ENCODE measurements around the gene FAAP20. TPM values are rescaled to one million over a fixed set of nuclear protein-coding genes. Genes with fewer than 3 reads are reported as not detected.

FAAP20 gene
- total RNA-seq, 2 donors from 2014 or later, result 19.8 to 23.6 TPM

- Histone ChIP-seq H3K4me3 (no peak overlapping the region), H3K4me1 (peaks cover 42% of the 10 kb centered on the region), H3K27me3 (no peaks in the 10 kb centered on the region), H3K27ac (peak overlapping the region; percentile 70 to 85 (median 78)), H3K9me3 (no peaks in the 10 kb centered on the region), H3K36me3 (replicated peaks in 1 of 2; ENCODE audit: insufficient read depth in 1 of 2, low read depth in 2 of 2) (no peaks in the 10 kb centered on the region)
- WGBS, 2 donors, result 75 to 86% methylated on average over 9 to 11 of the region's 16 CpGs
- intact Hi-C loops (cut with DNase I), result no loop called here
- DNase-seq (no peak), ATAC-seq (no peak)
- TF ChIP-seq, protein P1, sequence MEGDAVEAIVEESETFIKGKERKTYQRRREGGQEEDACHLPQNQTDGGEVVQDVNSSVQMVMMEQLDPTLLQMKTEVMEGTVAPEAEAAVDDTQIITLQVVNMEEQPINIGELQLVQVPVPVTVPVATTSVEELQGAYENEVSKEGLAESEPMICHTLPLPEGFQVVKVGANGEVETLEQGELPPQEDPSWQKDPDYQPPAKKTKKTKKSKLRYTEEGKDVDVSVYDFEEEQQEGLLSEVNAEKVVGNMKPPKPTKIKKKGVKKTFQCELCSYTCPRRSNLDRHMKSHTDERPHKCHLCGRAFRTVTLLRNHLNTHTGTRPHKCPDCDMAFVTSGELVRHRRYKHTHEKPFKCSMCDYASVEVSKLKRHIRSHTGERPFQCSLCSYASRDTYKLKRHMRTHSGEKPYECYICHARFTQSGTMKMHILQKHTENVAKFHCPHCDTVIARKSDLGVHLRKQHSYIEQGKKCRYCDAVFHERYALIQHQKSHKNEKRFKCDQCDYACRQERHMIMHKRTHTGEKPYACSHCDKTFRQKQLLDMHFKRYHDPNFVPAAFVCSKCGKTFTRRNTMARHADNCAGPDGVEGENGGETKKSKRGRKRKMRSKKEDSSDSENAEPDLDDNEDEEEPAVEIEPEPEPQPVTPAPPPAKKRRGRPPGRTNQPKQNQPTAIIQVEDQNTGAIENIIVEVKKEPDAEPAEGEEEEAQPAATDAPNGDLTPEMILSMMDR (IDR thresholded peaks at IDR 0.05), result no peak
- TF ChIP-seq POLR2A (IDR thresholded peaks at IDR 0.05), result no peak
These were observed 12.4 kb upstream of the FAAP20 start for GRCh38 chr1:2206813-2207487.

DNA sequence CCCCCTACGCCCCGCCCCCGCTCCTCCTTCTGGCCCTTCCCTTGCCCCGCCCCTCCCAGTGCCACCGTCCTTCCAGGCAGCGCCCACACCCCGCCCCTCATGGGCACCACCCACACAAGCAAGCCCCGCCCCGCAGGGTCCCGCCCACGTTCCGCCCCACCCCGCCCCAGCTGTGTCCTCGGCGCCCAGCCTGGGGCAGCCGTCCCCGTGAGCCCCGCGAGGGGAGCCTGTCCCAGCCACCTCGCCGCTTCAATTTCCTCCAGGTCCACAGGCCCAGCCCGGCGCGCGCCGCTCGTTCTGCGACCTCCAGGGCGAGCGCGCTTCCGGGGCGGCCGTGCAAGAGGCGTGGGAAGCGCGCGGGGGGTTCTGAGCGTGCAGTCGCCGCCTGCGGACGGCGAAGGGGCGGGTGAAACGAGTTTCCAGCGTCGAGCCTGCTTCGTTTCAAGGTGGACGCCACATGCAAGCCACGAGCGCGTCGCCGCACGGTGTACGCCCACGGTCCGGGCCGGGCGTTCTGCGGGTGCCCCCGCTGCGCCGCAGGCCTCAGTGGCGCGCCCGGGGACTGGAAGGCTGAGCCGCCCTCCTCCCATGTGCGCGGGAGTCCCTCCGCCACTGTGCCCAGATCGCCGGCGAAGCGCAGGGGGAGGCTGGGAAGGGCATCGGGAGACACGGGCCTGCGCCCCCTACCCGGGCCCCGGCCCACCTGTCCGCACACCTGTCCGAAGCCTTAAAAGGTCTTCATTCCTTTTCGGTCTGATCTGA, 10.8 kb upstream of the FAAP20 start:
- WGBS, 2 donors, result 20 to 71% methylated on average over 4 to 56 of the region's 84 CpGs
- Histone ChIP-seq H3K27me3 (no peaks in the 10 kb centered on the region), H3K4me3 (peak overlapping the region in 1 of 2 donors; percentile 41), H3K36me3 (replicated peaks in 1 of 2; ENCODE audit: insufficient read depth in 1 of 2, low read depth in 2 of 2) (no peaks in the 10 kb centered on the region), H3K9me3 (no peaks in the 10 kb centered on the region), H3K27ac (peak overlapping the region; percentile 30 to 73 (median 70)), H3K4me1 (peaks cover 46% of the 10 kb centered on the region)
- DNase-seq, result peak; percentile 97 to 99 (median 98)
- TF ChIP-seq, protein P1 (IDR thresholded peaks at IDR 0.05), result peak in 1 of 7 experiments; percentile 10
- TF ChIP-seq POLR2A (IDR thresholded peaks at IDR 0.05), result peak; percentile 22 to 54 (median 45)
- peak; percentile 83 for ATAC-seq
- intact Hi-C loops (cut with DNase I), result no loop called here

- DNase-seq, result peak in 3 of 4 donors; percentile 60 to 61 (median 61)
- Histone ChIP-seq H3K4me3 (no peak overlapping the region), H3K27me3 (no peaks in the 10 kb centered on the region), H3K4me1 (peaks cover 54% of the 10 kb centered on the region), H3K27ac (peak overlapping the region; percentile 34 to 78 (median 58)), H3K9me3 (no peaks in the 10 kb centered on the region), H3K36me3 (replicated peaks in 1 of 2; ENCODE audit: insufficient read depth in 1 of 2, low read depth in 2 of 2) (no peaks in the 10 kb centered on the region)
- intact Hi-C loops (cut with DNase I), result loop anchor here (5.0 kb wide), 1 partner anchor 113 kb away; no protein-coding TSS in a partner anchor
- peak; percentile 40 for ATAC-seq
- TF ChIP-seq POLR2A (IDR thresholded peaks at IDR 0.05), result peak in 2 of 3 donors; percentile 31 to 42
- TF ChIP-seq, protein P1 (IDR thresholded peaks at IDR 0.05), result no peak
- WGBS, 2 donors, result 3 to 4% methylated on average over 14 to 29 of the region's 60 CpGs
These were observed 10.0 kb upstream of the FAAP20 start for GRCh38 chr1:2204415-2205190.

GRCh38 chr1:2203671-2204414, 9.3 kb upstream of the FAAP20 start:
- Histone ChIP-seq H3K36me3 (replicated peaks in 1 of 2; ENCODE audit: insufficient read depth in 1 of 2, low read depth in 2 of 2) (no peaks in the 10 kb centered on the region), H3K4me1 (peaks cover 60% of the 10 kb centered on the region), H3K27me3 (no peaks in the 10 kb centered on the region), H3K9me3 (no peaks in the 10 kb centered on the region), H3K4me3 (no peak overlapping the region), H3K27ac (peak overlapping the region in 3 of 4 donors; percentile 44 to 78 (median 71))
- intact Hi-C loops (cut with DNase I), result loop anchor here (5.0 kb wide), 1 partner anchor 113 kb away; no protein-coding TSS in a partner anchor
- TF ChIP-seq, protein P1 (IDR thresholded peaks at IDR 0.05), result no peak
- TF ChIP-seq POLR2A (IDR thresholded peaks at IDR 0.05), result no peak
- WGBS, 2 donors, result 56 to 77% methylated on average over 5 to 18 of the region's 25 CpGs
- DNase-seq (no peak), ATAC-seq (no peak)
